ENCODE measurements around the gene CPLX3. TPM values are rescaled to one million over a fixed set of nuclear protein-coding genes. Genes with fewer than 3 reads are reported as not detected.

CPLX3 gene
- total and polyA plus RNA-seq, 2 donors (not counting 1 experiment from before 2014, with no cell fraction given): not detected

DNA sequence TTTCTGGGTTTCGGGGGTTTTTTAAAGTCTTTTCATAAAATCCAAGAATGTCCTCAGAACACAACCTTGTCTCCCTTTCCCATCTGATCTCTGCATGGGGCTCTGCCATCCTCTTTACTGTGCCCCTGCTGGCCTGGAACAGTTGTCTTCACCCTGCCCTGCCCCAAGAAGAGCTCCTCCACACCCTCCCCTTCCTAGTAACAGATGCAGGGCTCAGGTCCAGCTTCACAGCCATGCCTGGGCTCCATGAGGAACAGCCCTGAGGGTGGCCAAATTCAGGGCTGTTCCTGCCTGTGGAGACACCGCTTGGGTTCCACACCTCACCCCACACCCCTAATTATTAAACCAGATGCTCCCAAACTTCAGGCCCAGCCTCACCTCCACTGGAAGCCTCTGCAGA lies 29.4 kb downstream of the CPLX3 start:
- TF ChIP-seq, protein P1, sequence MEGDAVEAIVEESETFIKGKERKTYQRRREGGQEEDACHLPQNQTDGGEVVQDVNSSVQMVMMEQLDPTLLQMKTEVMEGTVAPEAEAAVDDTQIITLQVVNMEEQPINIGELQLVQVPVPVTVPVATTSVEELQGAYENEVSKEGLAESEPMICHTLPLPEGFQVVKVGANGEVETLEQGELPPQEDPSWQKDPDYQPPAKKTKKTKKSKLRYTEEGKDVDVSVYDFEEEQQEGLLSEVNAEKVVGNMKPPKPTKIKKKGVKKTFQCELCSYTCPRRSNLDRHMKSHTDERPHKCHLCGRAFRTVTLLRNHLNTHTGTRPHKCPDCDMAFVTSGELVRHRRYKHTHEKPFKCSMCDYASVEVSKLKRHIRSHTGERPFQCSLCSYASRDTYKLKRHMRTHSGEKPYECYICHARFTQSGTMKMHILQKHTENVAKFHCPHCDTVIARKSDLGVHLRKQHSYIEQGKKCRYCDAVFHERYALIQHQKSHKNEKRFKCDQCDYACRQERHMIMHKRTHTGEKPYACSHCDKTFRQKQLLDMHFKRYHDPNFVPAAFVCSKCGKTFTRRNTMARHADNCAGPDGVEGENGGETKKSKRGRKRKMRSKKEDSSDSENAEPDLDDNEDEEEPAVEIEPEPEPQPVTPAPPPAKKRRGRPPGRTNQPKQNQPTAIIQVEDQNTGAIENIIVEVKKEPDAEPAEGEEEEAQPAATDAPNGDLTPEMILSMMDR (conservative IDR thresholded peaks at IDR 0.05 in 1 of 2, IDR thresholded peaks at IDR 0.05 in 1 of 2; ENCODE audit: low read depth in 1 of 2, low read length in 2 of 2): no peak
- no peak for TF ChIP-seq EZH2 (IDR thresholded peaks at IDR 0.05; ENCODE audit: low read length, missing control alignments)
- Histone ChIP-seq H3K4me2 (ENCODE audit: extremely low read depth, insufficient read depth, low read length) (no peak overlapping the region), H3K4me1 (ENCODE audit: control insufficient read depth, extremely low read depth, insufficient read depth, low read length) (no peaks in the 10 kb centered on the region), H2AFZ (ENCODE audit: low read length) (no peak overlapping the region), H3K27me3 (ENCODE audit: control insufficient read depth, insufficient read depth, low read length) (no peaks in the 10 kb centered on the region), H4K20me1 (ENCODE audit: control insufficient read depth, extremely low read depth, insufficient read depth, low read length) (no peaks in the 10 kb centered on the region), H3K4me3 (replicated peaks in 1 of 4; ENCODE audit: control extremely low read depth in 1 of 4, insufficient read depth in 1 of 4, low read depth in 3 of 4, low read length in 4 of 4) (no peak overlapping the region), H3K79me2 (ENCODE audit: control insufficient read depth, insufficient read depth, low read length) (no peaks in the 10 kb centered on the region), H3K9ac (ENCODE audit: insufficient read depth, low read length) (no peak overlapping the region), H3K9me3 (ENCODE audit: control insufficient read depth, insufficient read depth, low read depth, low read length) (no peaks in the 10 kb centered on the region), H3K36me3 (ENCODE audit: control insufficient read depth, insufficient read depth, low read length) (peaks cover 8% of the 10 kb centered on the region), H3K27ac (ENCODE audit: insufficient read depth, low read length) (no peak overlapping the region)
- DNase-seq (ENCODE audit: low read depth in 2 of 2): no peak

DNA sequence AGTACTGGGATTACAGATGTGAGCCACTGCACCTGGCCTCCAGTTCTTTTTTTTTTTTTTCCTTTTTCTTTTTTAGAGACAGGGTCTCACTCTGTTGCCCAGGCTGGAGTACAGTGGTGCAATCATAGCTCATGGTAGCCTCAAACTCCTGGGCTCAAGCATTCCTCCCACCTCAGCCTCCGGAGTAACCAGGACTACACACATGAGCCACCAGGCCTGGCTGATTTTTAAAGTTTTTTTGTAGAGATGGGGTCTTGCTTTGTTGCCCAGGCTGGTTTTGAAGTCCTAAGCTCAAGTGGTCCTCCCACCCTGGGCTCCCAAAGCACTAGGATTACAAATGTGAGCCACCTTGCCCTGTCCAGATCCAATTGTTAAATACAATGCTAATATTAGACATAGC lies 30.1 kb downstream of the CPLX3 start:
- Histone ChIP-seq H3K4me3 (replicated peaks in 1 of 4; ENCODE audit: control extremely low read depth in 1 of 4, insufficient read depth in 1 of 4, low read depth in 3 of 4, low read length in 4 of 4) (no peak overlapping the region), H3K36me3 (ENCODE audit: control insufficient read depth, insufficient read depth, low read length) (peaks cover 8% of the 10 kb centered on the region), H3K9me3 (ENCODE audit: control insufficient read depth, insufficient read depth, low read depth, low read length) (no peaks in the 10 kb centered on the region), H3K27ac (ENCODE audit: insufficient read depth, low read length) (no peak overlapping the region), H3K79me2 (ENCODE audit: control insufficient read depth, insufficient read depth, low read length) (no peaks in the 10 kb centered on the region), H3K9ac (ENCODE audit: insufficient read depth, low read length) (no peak overlapping the region), H3K4me2 (ENCODE audit: extremely low read depth, insufficient read depth, low read length) (no peak overlapping the region), H3K27me3 (ENCODE audit: control insufficient read depth, insufficient read depth, low read length) (no peaks in the 10 kb centered on the region), H4K20me1 (ENCODE audit: control insufficient read depth, extremely low read depth, insufficient read depth, low read length) (no peaks in the 10 kb centered on the region), H3K4me1 (ENCODE audit: control insufficient read depth, extremely low read depth, insufficient read depth, low read length) (no peaks in the 10 kb centered on the region), H2AFZ (ENCODE audit: low read length) (no peak overlapping the region)
- TF ChIP-seq EZH2 (IDR thresholded peaks at IDR 0.05; ENCODE audit: low read length, missing control alignments): no peak
- no peak for DNase-seq (ENCODE audit: low read depth in 2 of 2)

DNA sequence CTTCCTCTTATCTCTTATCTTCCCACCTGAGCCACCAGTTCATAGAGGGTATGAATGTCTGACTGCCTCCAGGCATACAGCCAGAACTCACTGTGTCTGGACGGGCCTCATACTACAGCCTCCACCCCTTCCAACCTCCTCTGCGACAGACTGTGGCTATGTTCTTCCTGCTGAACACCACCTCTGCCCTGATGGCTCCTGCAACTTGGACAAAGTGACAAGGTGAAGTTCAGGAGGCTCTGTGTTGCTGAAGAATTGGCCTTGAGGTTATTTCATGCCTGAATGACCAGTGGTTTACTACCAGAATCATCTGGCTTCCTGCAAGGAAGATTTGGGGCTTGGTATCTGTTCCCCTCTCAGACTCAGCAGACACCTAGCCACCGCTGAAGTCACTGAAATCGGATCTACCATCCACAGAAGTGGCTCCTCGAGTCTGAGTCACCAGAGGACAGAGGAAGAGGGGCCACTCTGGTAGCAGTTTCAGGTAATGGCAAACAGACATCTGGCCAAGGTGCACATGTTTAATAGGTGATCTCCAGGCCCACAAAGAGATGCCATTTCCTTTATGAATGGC lies 30.7 kb downstream of the CPLX3 start:
- no peak overlapping the region for H3K4me2 ChIP-seq (ENCODE audit: extremely low read depth, insufficient read depth, low read length)
- H2AFZ ChIP-seq (ENCODE audit: low read length): no peak overlapping the region
- H3K9me3 ChIP-seq (ENCODE audit: control insufficient read depth, insufficient read depth, low read depth, low read length): no peaks in the 10 kb centered on the region
- no peak overlapping the region for H3K4me3 ChIP-seq (replicated peaks in 1 of 4; ENCODE audit: control extremely low read depth in 1 of 4, insufficient read depth in 1 of 4, low read depth in 3 of 4, low read length in 4 of 4)
- H4K20me1 ChIP-seq (ENCODE audit: control insufficient read depth, extremely low read depth, insufficient read depth, low read length): no peaks in the 10 kb centered on the region
- H3K27ac ChIP-seq (ENCODE audit: insufficient read depth, low read length): no peak overlapping the region
- H3K9ac ChIP-seq (ENCODE audit: insufficient read depth, low read length): no peak overlapping the region
- no peaks in the 10 kb centered on the region for H3K79me2 ChIP-seq (ENCODE audit: control insufficient read depth, insufficient read depth, low read length)
- no peaks in the 10 kb centered on the region for H3K4me1 ChIP-seq (ENCODE audit: control insufficient read depth, extremely low read depth, insufficient read depth, low read length)
- no peak for DNase-seq (ENCODE audit: low read depth in 2 of 2)
- no peak for TF ChIP-seq EZH2 (IDR thresholded peaks at IDR 0.05; ENCODE audit: low read length, missing control alignments)
- TF ChIP-seq, protein P1 (conservative IDR thresholded peaks at IDR 0.05 in 1 of 2, IDR thresholded peaks at IDR 0.05 in 1 of 2; ENCODE audit: low read depth in 1 of 2, low read length in 2 of 2): no peak
- H3K27me3 ChIP-seq (ENCODE audit: control insufficient read depth, insufficient read depth, low read length): no peaks in the 10 kb centered on the region
- peaks cover 3% of the 10 kb centered on the region for H3K36me3 ChIP-seq (ENCODE audit: control insufficient read depth, insufficient read depth, low read length)

Measured in fibroblast of lung (primary cell).